ENCODE results near the gene CDKN1A. TPM values are rescaled to one million over a fixed set of nuclear protein-coding genes. Genes with fewer than 3 reads are reported as not detected.
A peak's percentile ranks its signal among the peaks of the same experiment; 100 is the strongest.

CDKN1A gene
- total and polyA plus RNA-seq, 9 of the 15 experiments (the other 6 are each of a cell fraction or from before 2014, with no cell fraction given) = 0.25 to 8.1 (median 5.1) TPM

DNA sequence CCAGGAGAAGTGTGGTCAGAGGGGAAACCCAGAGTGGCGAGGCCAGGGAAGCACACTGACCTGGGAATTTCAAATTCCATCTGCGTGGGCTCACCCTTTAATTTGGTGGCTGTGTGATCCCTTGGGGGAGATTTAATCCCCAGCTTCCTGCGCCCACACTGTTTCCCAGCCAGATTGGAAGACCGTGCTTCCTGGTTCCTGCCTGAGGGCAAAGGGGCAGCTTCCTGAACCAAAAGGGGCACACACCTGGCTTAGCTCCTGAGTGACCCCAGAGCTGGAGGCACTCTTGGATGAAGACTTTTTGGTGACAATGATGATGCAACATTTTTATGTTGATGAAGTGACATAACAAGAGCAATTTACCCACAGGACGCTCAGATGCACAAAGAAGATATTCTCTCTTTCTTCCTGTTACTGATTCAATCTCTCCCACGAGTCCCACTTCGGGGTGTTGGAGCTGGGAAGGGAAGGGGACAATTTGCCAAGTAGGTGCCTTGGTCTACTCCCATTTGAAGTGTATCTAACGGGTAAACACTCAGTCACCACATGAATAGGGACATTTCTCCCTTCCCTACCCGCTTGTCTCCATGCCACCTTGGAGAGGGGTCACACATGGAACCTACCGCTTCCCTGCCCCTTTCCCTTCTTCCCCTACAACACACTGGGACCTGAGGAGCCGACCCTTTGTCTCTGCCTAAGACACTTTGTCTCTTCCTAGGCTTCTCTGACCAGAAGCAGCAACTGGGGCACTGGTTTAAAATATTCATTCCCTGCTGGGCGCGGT, 28.6 kb upstream of the CDKN1A start (continued):
- TF ChIP-seq, protein P1, sequence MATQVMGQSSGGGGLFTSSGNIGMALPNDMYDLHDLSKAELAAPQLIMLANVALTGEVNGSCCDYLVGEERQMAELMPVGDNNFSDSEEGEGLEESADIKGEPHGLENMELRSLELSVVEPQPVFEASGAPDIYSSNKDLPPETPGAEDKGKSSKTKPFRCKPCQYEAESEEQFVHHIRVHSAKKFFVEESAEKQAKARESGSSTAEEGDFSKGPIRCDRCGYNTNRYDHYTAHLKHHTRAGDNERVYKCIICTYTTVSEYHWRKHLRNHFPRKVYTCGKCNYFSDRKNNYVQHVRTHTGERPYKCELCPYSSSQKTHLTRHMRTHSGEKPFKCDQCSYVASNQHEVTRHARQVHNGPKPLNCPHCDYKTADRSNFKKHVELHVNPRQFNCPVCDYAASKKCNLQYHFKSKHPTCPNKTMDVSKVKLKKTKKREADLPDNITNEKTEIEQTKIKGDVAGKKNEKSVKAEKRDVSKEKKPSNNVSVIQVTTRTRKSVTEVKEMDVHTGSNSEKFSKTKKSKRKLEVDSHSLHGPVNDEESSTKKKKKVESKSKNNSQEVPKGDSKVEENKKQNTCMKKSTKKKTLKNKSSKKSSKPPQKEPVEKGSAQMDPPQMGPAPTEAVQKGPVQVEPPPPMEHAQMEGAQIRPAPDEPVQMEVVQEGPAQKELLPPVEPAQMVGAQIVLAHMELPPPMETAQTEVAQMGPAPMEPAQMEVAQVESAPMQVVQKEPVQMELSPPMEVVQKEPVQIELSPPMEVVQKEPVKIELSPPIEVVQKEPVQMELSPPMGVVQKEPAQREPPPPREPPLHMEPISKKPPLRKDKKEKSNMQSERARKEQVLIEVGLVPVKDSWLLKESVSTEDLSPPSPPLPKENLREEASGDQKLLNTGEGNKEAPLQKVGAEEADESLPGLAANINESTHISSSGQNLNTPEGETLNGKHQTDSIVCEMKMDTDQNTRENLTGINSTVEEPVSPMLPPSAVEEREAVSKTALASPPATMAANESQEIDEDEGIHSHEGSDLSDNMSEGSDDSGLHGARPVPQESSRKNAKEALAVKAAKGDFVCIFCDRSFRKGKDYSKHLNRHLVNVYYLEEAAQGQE (IDR thresholded peaks at IDR 0.05; ENCODE audit: borderline replicate concordance) = no peak
- TF ChIP-seq, protein P1 (CRISPR knock-in tag; IDR thresholded peaks at IDR 0.05; ENCODE audit: low read depth) = 0 out of 2 replicates have a peak, but pooled peaks have one; percentile 21
- TF ChIP-seq ERF (CRISPR knock-in tag; IDR thresholded peaks at IDR 0.05) = no peak
- peak; percentile 53; the same call in 1 of the 2 replicates for TF ChIP-seq MAFG (tag; conservative IDR thresholded peaks at IDR 0.05)
- TF ChIP-seq ELF2 (CRISPR knock-in tag; IDR thresholded peaks at IDR 0.05) = no peak
- TF ChIP-seq ZFP30 (CRISPR knock-in tag; IDR thresholded peaks at IDR 0.05; ENCODE audit: borderline replicate concordance) = no peak
- peak; percentile 87 for TF ChIP-seq ATF7 (IDR thresholded peaks at IDR 0.05)
- TF ChIP-seq IRF2 (CRISPR knock-in tag; IDR thresholded peaks at IDR 0.05) = no peak
- TF ChIP-seq ZSCAN32 (CRISPR knock-in tag; IDR thresholded peaks at IDR 0.05) = peak; percentile 94
- no peak for TF ChIP-seq WHSC1 (IDR thresholded peaks at IDR 0.05; ENCODE audit: low read length)
- peak; percentile 80 for TF ChIP-seq CTBP1 (IDR thresholded peaks at IDR 0.05; ENCODE audit: borderline replicate concordance)
- 0 out of 2 replicates have a peak, but pooled peaks have one; percentile 39 for TF ChIP-seq LCOR (CRISPR knock-in tag; IDR thresholded peaks at IDR 0.05)
- TF ChIP-seq CCNT2 (IDR thresholded peaks at IDR 0.05; ENCODE audit: borderline replicate concordance, extremely low read depth, insufficient read length, low read depth, low read length) = no peak
- TF ChIP-seq FOXK2 (conservative IDR thresholded peaks at IDR 0.05 in 1 of 2, IDR thresholded peaks at IDR 0.05 in 1 of 2; ENCODE audit: low read depth in 2 of 2) = no peak
- TF ChIP-seq CBFB (CRISPR knock-in tag; IDR thresholded peaks at IDR 0.05) = no peak
- TF ChIP-seq MEIS2 (IDR thresholded peaks at IDR 0.05; ENCODE audit: partially characterized antibody) = peak; percentile 44
- TF ChIP-seq ZNF57 (CRISPR knock-in tag; IDR thresholded peaks at IDR 0.05) = no peak
- TF ChIP-seq NFE2 (IDR thresholded peaks at IDR 0.05; ENCODE audit: low read depth) = peak; percentile 65
- TF ChIP-seq ETV5 (CRISPR knock-in tag; IDR thresholded peaks at IDR 0.05; ENCODE audit: low read depth) = 0 out of 2 replicates have a peak, but pooled peaks have one; percentile 15
- TF ChIP-seq ESRRA (IDR thresholded peaks at IDR 0.05; ENCODE audit: borderline replicate concordance, low read depth) = 0 out of 2 replicates have a peak, but pooled peaks have one; percentile 18
- TF ChIP-seq ZNF175 (CRISPR knock-in tag; IDR thresholded peaks at IDR 0.05; ENCODE audit: low read depth) = 0 out of 2 replicates have a peak, but pooled peaks have one; percentile 42
- TF ChIP-seq SMAD4 (CRISPR knock-in tag; conservative IDR thresholded peaks at IDR 0.05) = 0 out of 2 replicates have a peak, but pooled peaks have one; percentile 52

Data from K562 (cell line).